H1 (cell line): ENCODE results near the gene ATF7. TPM values are rescaled to one million over a fixed set of nuclear protein-coding genes. Genes with fewer than 3 reads are reported as not detected.

Experiments
- CTCF ChIA-PET: fragments of 300-600 bp; sonication (Branson Sonifier 250); formaldehyde crosslinking; loops from one replicate; lab custom pipeline; 2021; ENCODE audit not compliant: partially characterized antibody; lab: Charles Lee
- POLR2A ChIA-PET: fragments of 300-600 bp; sonication (Branson Sonifier 250); formaldehyde crosslinking; loops from one replicate; lab custom pipeline; 2021; ENCODE audit warnings: inconsistent platforms; ENCODE audit not compliant: partially characterized antibody; lab: Charles Lee
- DNase-seq, 2 experiments: peaks; one replicate each; pipeline versions ENCODE4 v3.0.0 to v3.0.0-alpha.2; 2010 to 2022; ENCODE audit warnings: low spot score in 2 of 2, low read depth in 1 of 2, mixed read lengths in 1 of 2
- FAIRE-seq: peaks from 2 replicates; lab custom pipeline; 2011; peaks lifted over from hg19 to GRCh38; lab: Jason Lieb, UNC
- H2AFZ ChIP-seq: 2 replicates; pipeline ENCODE4 v1.8.1; 2012; ENCODE audit warnings: low read length, inconsistent platforms
- H2AK5ac ChIP-seq: 2 replicates; pipeline ENCODE4 v1.6.1; 2013; ENCODE audit warnings: low read depth, low read length
- H2BK120ac ChIP-seq: replicated peaks from 2 replicates; pipeline ENCODE3; 2013; ENCODE audit warnings: low read depth, low read length, inconsistent platforms
- H2BK12ac ChIP-seq: 2 replicates; pipeline ENCODE4 v1.6.1; 2013; ENCODE audit warnings: low read depth, low read length
- H2BK15ac ChIP-seq: 2 replicates; pipeline ENCODE4 v1.6.1; 2013; ENCODE audit warnings: low read length
- H2BK20ac ChIP-seq: 2 replicates; pipeline ENCODE4 v1.6.1; 2013; ENCODE audit warnings: low read length
- H2BK5ac ChIP-seq: 2 replicates; pipeline ENCODE4 v1.6.1; 2013; ENCODE audit warnings: low read depth, low read length
- H3K14ac ChIP-seq: 2 replicates; pipeline ENCODE4 v1.6.1; 2013; ENCODE audit warnings: inconsistent platforms; ENCODE audit not compliant: insufficient read length
- H3K18ac ChIP-seq: 2 replicates; pipeline ENCODE4 v1.6.1; 2013; ENCODE audit warnings: low read length; ENCODE audit errors: extremely low read depth
- H3K23ac ChIP-seq: 2 replicates; pipeline ENCODE4 v1.6.1; 2013; ENCODE audit warnings: inconsistent platforms; ENCODE audit not compliant: insufficient read length
- H3K23me2 ChIP-seq: 2 replicates; pipeline ENCODE4 v1.6.1; 2013; ENCODE audit warnings: low read depth, low read length
- H3K27ac ChIP-seq: 2 replicates; pipeline ENCODE4 v1.6.1; 2011; ENCODE audit warnings: low read depth, low read length, inconsistent platforms
- H3K27me3 ChIP-seq, 4 experiments: replicated peaks in 1 of 4; 1 replicate in 1 of 4; 2 replicates in 3 of 4; pipeline versions ENCODE4 v1.6.1 to v1.8.1; 2011 to 2013; ENCODE audit warnings: low read length in 3 of 4, mild to moderate bottlenecking in 3 of 4, inconsistent platforms in 2 of 4, mixed read lengths in 2 of 4, moderate library complexity in 1 of 4; ENCODE audit not compliant: control insufficient read depth in 3 of 4, insufficient read depth in 3 of 4; ENCODE audit errors: extremely low read depth in 1 of 4
- H3K36me3 ChIP-seq, 4 experiments: 2 replicates each; pipeline versions ENCODE4 v1.6.1 to v1.8.1; 2011 to 2013; ENCODE audit warnings: mild to moderate bottlenecking in 4 of 4, low read length in 3 of 4, moderate library complexity in 2 of 4, control low read depth in 1 of 4, inconsistent platforms in 1 of 4; ENCODE audit not compliant: insufficient read depth in 4 of 4, control insufficient read depth in 2 of 4
- H3K4ac ChIP-seq: replicated peaks from 2 replicates; pipeline ENCODE3; 2013; ENCODE audit warnings: low read length, low read depth, mixed read lengths, inconsistent platforms; ENCODE audit not compliant: insufficient read length
- H3K4me1 ChIP-seq, 4 experiments: replicated peaks in 1 of 4; 1 replicate in 1 of 4; 2 replicates in 3 of 4; pipeline versions ENCODE4 v1.6.1 to v1.8.1; 2011 to 2013; ENCODE audit warnings: low read length in 3 of 4, inconsistent platforms in 2 of 4, mixed read lengths in 1 of 4; ENCODE audit not compliant: insufficient read depth in 4 of 4, control insufficient read depth in 3 of 4
- H3K4me2 ChIP-seq, 2 experiments: 2 replicates each; pipeline versions ENCODE4 v1.6.1 to v1.8.1; 2011 to 2013; ENCODE audit warnings: low read depth in 2 of 2, low read length in 2 of 2, control low read depth in 1 of 2, inconsistent platforms in 1 of 2, mild to moderate bottlenecking in 1 of 2; ENCODE audit not compliant: insufficient read depth in 1 of 2
- H3K4me3 ChIP-seq, 4 experiments: fragments of 200-600, 300-600 bp in 1 of 4; sonication (generic), shearing (Covaris generic), sonication (Bioruptor Twin) in 1 of 4; 2 replicates each; pipeline versions ENCODE4 v1.5.1 to v1.8.1; 2011 to 2016; ENCODE audit warnings: low read length in 4 of 4, low read depth in 3 of 4, control low read depth in 2 of 4, inconsistent platforms in 2 of 4, mild to moderate bottlenecking in 2 of 4, mixed read lengths in 1 of 4, moderate library complexity in 1 of 4; ENCODE audit not compliant: insufficient read depth in 2 of 4; ENCODE audit errors: extremely low read depth in 1 of 4
- H3K56ac ChIP-seq: replicated peaks from 2 replicates; pipeline ENCODE3; 2013; ENCODE audit warnings: low read depth, mild to moderate bottlenecking, mixed read lengths, low read length, inconsistent platforms; ENCODE audit not compliant: insufficient read length
- H3K79me1 ChIP-seq: 2 replicates; pipeline ENCODE4 v1.6.1; 2013; ENCODE audit warnings: low read depth, low read length, control low read depth
- H3K79me2 ChIP-seq, 2 experiments: 2 replicates each; pipeline versions ENCODE4 v1.6.1 to v1.8.1; 2012 to 2013; ENCODE audit warnings: low read length in 2 of 2, mild to moderate bottlenecking in 2 of 2, inconsistent platforms in 1 of 2; ENCODE audit not compliant: insufficient read depth in 2 of 2, control insufficient read depth in 1 of 2
- H3K9ac ChIP-seq, 4 experiments: replicated peaks in 1 of 4; 1 replicate in 1 of 4; 2 replicates in 3 of 4; pipeline versions ENCODE4 v1.6.1 to v1.8.1; 2011 to 2013; ENCODE audit warnings: low read depth in 3 of 4, low read length in 3 of 4, control low read depth in 2 of 4, mild to moderate bottlenecking in 2 of 4, moderate library complexity in 2 of 4, inconsistent platforms in 1 of 4; ENCODE audit errors: extremely low read depth in 1 of 4
- H3K9me3 ChIP-seq, 2 experiments: 2 replicates each; pipeline versions ENCODE4 v1.6.1 to v1.8.1; 2012 to 2013; ENCODE audit warnings: mild to moderate bottlenecking in 2 of 2, moderate library complexity in 2 of 2, control low read depth in 1 of 2, inconsistent platforms in 1 of 2, low read depth in 1 of 2, low read length in 1 of 2, mixed read lengths in 1 of 2; ENCODE audit not compliant: insufficient read depth in 2 of 2
- H4K20me1 ChIP-seq, 2 experiments: replicated peaks in 1 of 2; 2 replicates each; pipeline versions ENCODE3 to v1.8.1; 2011 to 2013; ENCODE audit warnings: inconsistent platforms in 2 of 2, low read length in 2 of 2, mild to moderate bottlenecking in 1 of 2; ENCODE audit not compliant: insufficient read depth in 2 of 2, control insufficient read depth in 1 of 2
- H4K5ac ChIP-seq: 2 replicates; pipeline ENCODE4 v1.6.1; 2013; ENCODE audit warnings: low read length, low read depth, mixed read lengths, inconsistent platforms; ENCODE audit not compliant: insufficient read length
- H4K8ac ChIP-seq: 2 replicates; pipeline ENCODE4 v1.8.0; 2013; ENCODE audit warnings: mild to moderate bottlenecking, moderate library complexity, low read length, inconsistent platforms; ENCODE audit not compliant: insufficient read depth; ENCODE audit errors: extremely low read depth
- H4K91ac ChIP-seq: replicated peaks from 2 replicates; pipeline ENCODE3; 2013; ENCODE audit warnings: low read length, mixed read lengths, inconsistent platforms; ENCODE audit not compliant: insufficient read length
- BRCA1 ChIP-seq: IDR thresholded peaks from 2 replicates; pipeline ENCODE4 v1.6.1; 2012; ENCODE audit warnings: low read depth, low read length, improper control_type of control experiment
- CHD2 ChIP-seq: IDR thresholded peaks from 2 replicates; pipeline ENCODE4 v1.6.1; 2012; ENCODE audit warnings: low read length, improper control_type of control experiment
- RBBP5 ChIP-seq: IDR thresholded peaks from 2 replicates; pipeline ENCODE4 v1.7.1; 2012; ENCODE audit warnings: low read depth, mild to moderate bottlenecking, inconsistent platforms, low read length, moderate library complexity, borderline replicate concordance
- WGBS, 2 experiments: shearing (Covaris generic) in 1 of 2; methylation state at CpG; one replicate each; pipeline versions ENCODE4 v1.1.6 to v1.1.7; 2013 to 2015; ENCODE audit warnings: low lambda C conversion rate in 2 of 2, mixed read lengths in 2 of 2, inconsistent platforms in 1 of 2, low coverage in 1 of 2, missing lambda C conversion rate in 1 of 2; ENCODE audit not compliant: insufficient replicate concordance in 2 of 2, insufficient coverage in 1 of 2, insufficient read length in 1 of 2; ENCODE audit errors: extremely low coverage in 1 of 2, missing lambda C conversion rate in 1 of 2; 5-methylcytosine and 5-hydroxymethylcytosine counted together
- polyA plus RNA-seq, 7 experiments: library from polyadenylated mRNA; depleted of rRNA in 3 of 7; stranded (reverse) in 5 of 7; unstranded in 2 of 7; fragments of >200 nt in 5 of 7; fragments of 200-250 nt in 2 of 7; gene quantifications; 1 replicate in 5 of 7; 2 replicates in 1 of 7; 4 replicates in 1 of 7; pipeline versions ENCODE4 v1.2.1 to v1.2.3, GENCODE V29; 2011 to 2013; ENCODE audit warnings: missing spikeins in 2 of 7, mixed read lengths in 2 of 7
- total RNA-seq: library from RNA; stranded (reverse); fragmentation: NEBNext Ultra II Directional; extraction: Animal tissue kit (Norgen Biotek cat#: 25700); gene quantifications from 2 replicates; pipeline ENCODE4 v1.2.1, GENCODE V29; 2021

The ATF7 gene
- total and polyA plus RNA-seq, 2 of the 8 experiments (the other 6 are each of a cell fraction or from before 2014, with no cell fraction given) = 10.1 to 16.6 TPM

DNA sequence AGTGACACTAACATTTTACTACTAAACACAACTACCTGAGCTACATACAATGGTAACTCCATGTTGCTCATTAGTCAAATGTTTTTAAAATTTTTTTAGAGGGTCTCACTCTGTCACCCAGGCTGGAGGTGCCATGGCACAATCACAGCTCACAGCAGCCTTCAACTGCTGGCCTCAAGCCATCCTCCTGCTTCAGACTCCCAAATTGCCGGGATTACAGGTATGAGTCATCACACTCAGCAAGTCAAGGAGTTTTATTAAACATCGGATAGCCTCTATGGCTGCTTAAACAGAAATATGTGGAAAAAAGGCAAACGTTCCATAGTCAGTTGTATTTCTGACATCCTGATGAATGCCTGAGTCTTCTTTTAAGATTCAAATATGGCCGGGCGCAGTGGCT is 107.8 kb downstream of the ATF7 start:
- Histone ChIP-seq H2BK20ac (no peak overlapping the region), H3K9me3 (no peaks in the 10 kb centered on the region), H4K91ac (no peak overlapping the region), H3K23me2 (no peaks in the 10 kb centered on the region), H2BK15ac (no peak overlapping the region), H2BK12ac (no peak overlapping the region), H4K8ac (no peak overlapping the region), H3K79me1 (no peaks in the 10 kb centered on the region), H3K27me3 (no peaks in the 10 kb centered on the region), H3K79me2 (no peaks in the 10 kb centered on the region), H3K9ac (no peak overlapping the region), H2AK5ac (no peak overlapping the region), H2AFZ (no peak overlapping the region), H3K4ac (no peak overlapping the region), H3K27ac (no peak overlapping the region), H2BK5ac (no peak overlapping the region), H3K18ac (no peak overlapping the region), H4K5ac (no peak overlapping the region), H3K56ac (no peak overlapping the region), H3K36me3 (peaks cover 4 to 12% (median 7%) of the 10 kb centered on the region in 4 experiments; a peak in 7 of 8 replicates), H2BK120ac (no peak overlapping the region), H3K4me3 (no peak overlapping the region), H4K20me1 (no peaks in the 10 kb centered on the region), H3K23ac (no peak overlapping the region), H3K14ac (no peak overlapping the region), H3K4me1 (peaks cover 0 to 3% (median 0%) of the 10 kb centered on the region in 4 experiments; a peak in 1 of 7 replicates), H3K4me2 (no peak overlapping the region)
- ChIA-PET CTCF (interaction anchor here (0.7 to 1.9 kb wide), 8 partner anchors 8 to 470 kb away, joined by 3 to 10 read pairs (median 3); partner anchors contain the start of gene AAAS), POLR2A (interaction anchor here (0.7 to 67.0 kb wide), 3 partner anchors 18 to 154 kb away, joined by 3 to 3397 read pairs (median 10); partner anchors contain the start of genes PCBP2, PRR13 and TARBP2)
- WGBS, 2 experiments = 97% methylated on average over 5 of the region's 5 CpGs; no CpG with 5 or more reads in 1 of the 2 experiments
- no peak for DNase-seq
- no peak for FAIRE-seq
- TF ChIP-seq CHD2 (no peak), BRCA1 (no peak), RBBP5 (no peak)
